Neural cell (in vitro differentiated cells): ENCODE data around the gene H2BW2. TPM values are rescaled to one million over a fixed set of nuclear protein-coding genes. Genes with fewer than 3 reads are reported as not detected.

Experiments
- H2AFZ ChIP-seq: fragments of 200-600, 300-800 bp; sonication (generic), shearing (Covaris generic); 2 replicates; pipeline ENCODE4 v1.6.0; 2014; ENCODE audit warnings: low read depth, mild to moderate bottlenecking, antibody characterized with exemption, low read length, moderate library complexity
- H3F3A ChIP-seq: fragments of 200-600 bp; shearing (Covaris generic); 2 replicates; pipeline ENCODE4 v1.6.1; 2016; ENCODE audit warnings: mild to moderate bottlenecking, moderate library complexity, mixed read lengths, antibody characterized with exemption, low read length; ENCODE audit not compliant: insufficient read depth, poor library complexity, severe bottlenecking
- H3K27ac ChIP-seq: fragments of 200-600, 300-800 bp; sonication (generic), shearing (Covaris generic); 2 replicates; pipeline ENCODE4 v1.5.1; 2014; ENCODE audit warnings: mild to moderate bottlenecking, low read length, moderate library complexity
- H3K27me3 ChIP-seq: fragments of 300-800, 200-600 bp; sonication (generic), shearing (Covaris generic); 2 replicates; pipeline ENCODE4 v1.6.0; 2014; ENCODE audit warnings: mild to moderate bottlenecking, low read depth, low read length, moderate library complexity; ENCODE audit not compliant: insufficient read depth
- H3K36me3 ChIP-seq: fragments of 300-800, 200-600 bp; sonication (generic), shearing (Covaris generic); 2 replicates; pipeline ENCODE4 v1.5.1; 2014; ENCODE audit warnings: mild to moderate bottlenecking, antibody characterized with exemption, low read length, moderate library complexity; ENCODE audit not compliant: insufficient read depth
- H3K4me2 ChIP-seq: fragments of 300-800, 200-600 bp; sonication (generic), shearing (Covaris generic); 2 replicates; pipeline ENCODE4 v1.6.0; 2014; ENCODE audit warnings: mild to moderate bottlenecking, low read length
- H3K4me3 ChIP-seq: fragments of 300-800, 200-600 bp; sonication (generic), shearing (Covaris generic); 2 replicates; pipeline ENCODE4 v1.5.1; 2014; ENCODE audit warnings: mild to moderate bottlenecking, low read length, moderate library complexity
- H3K79me2 ChIP-seq: fragments of 200-600 bp; shearing (Covaris generic); replicated peaks from 2 replicates; pipeline ENCODE4 v1.6.0; 2014; ENCODE audit warnings: mild to moderate bottlenecking, low read length, moderate library complexity; ENCODE audit not compliant: insufficient read depth
- H3K9ac ChIP-seq: fragments of 300-800, 200-600 bp; sonication (generic), shearing (Covaris generic); 2 replicates; pipeline ENCODE4 v1.6.1; 2016; ENCODE audit warnings: mild to moderate bottlenecking, low read length, mixed read lengths
- H3K9me2 ChIP-seq: fragments of 200-600 bp; shearing (Covaris generic); 2 replicates; pipeline ENCODE4 v1.6.1; 2016; ENCODE audit warnings: mild to moderate bottlenecking, low read length, mixed read lengths; ENCODE audit not compliant: insufficient read depth
- H3K9me3 ChIP-seq: fragments of 200-600, 300-800 bp; sonication (generic), shearing (Covaris generic); 2 replicates; pipeline ENCODE4 v1.6.1; 2016; ENCODE audit warnings: mild to moderate bottlenecking, mixed run types, low read length, moderate library complexity, mixed read lengths
- H4K20me1 ChIP-seq: fragments of 200-600 bp; shearing (Covaris generic); 2 replicates; pipeline ENCODE4 v1.6.1; 2016; ENCODE audit warnings: mild to moderate bottlenecking, mixed run types; ENCODE audit not compliant: insufficient read depth
- CTCF ChIP-seq: fragments of 450-650 bp; IDR thresholded peaks from 2 replicates; pipeline ENCODE4 v1.5.1; 2014; ENCODE audit warnings: antibody characterized with exemption, mild to moderate bottlenecking, moderate library complexity; ENCODE audit not compliant: poor library complexity, severe bottlenecking
- EP300 ChIP-seq: fragments of 450-650 bp; conservative IDR thresholded peaks from 2 replicates; pipeline ENCODE4 v1.6.1; 2014; ENCODE audit warnings: antibody characterized with exemption, mild to moderate bottlenecking, moderate library complexity; ENCODE audit not compliant: poor library complexity, severe bottlenecking
- EZH2 ChIP-seq: fragments of 200-600, 300-800 bp; shearing (Covaris generic), sonication (generic); IDR thresholded peaks from 2 replicates; pipeline ENCODE4 v1.6.1; 2014; ENCODE audit warnings: antibody characterized with exemption, low read length, borderline replicate concordance, mild to moderate bottlenecking; ENCODE audit not compliant: insufficient read depth, poor library complexity, severe bottlenecking
- MXI1 ChIP-seq: fragments of 450-650 bp; conservative IDR thresholded peaks from 2 replicates; pipeline ENCODE4 v1.6.1; 2014; ENCODE audit warnings: antibody characterized with exemption, mild to moderate bottlenecking; ENCODE audit not compliant: poor library complexity, severe bottlenecking
- POLR2AphosphoS5 ChIP-seq: IDR thresholded peaks from 2 replicates; pipeline ENCODE4 v1.6.1; 2012
- RAD21 ChIP-seq: fragments of 450-650 bp; conservative IDR thresholded peaks from 2 replicates; pipeline ENCODE4 v1.6.1; 2014; ENCODE audit warnings: antibody characterized with exemption, mild to moderate bottlenecking, moderate library complexity
- REST ChIP-seq: IDR thresholded peaks from 2 replicates; pipeline ENCODE4 v1.6.1; 2012; ENCODE audit warnings: borderline replicate concordance
- SMC3 ChIP-seq: fragments of 450-650 bp; conservative IDR thresholded peaks from 2 replicates; pipeline ENCODE4 v1.6.1; 2014; ENCODE audit warnings: antibody characterized with exemption, mild to moderate bottlenecking, moderate library complexity; ENCODE audit not compliant: poor library complexity
- TAF1 ChIP-seq: IDR thresholded peaks from 2 replicates; pipeline ENCODE4 v1.6.1; 2012; ENCODE audit warnings: low read depth
- polyA minus RNA-seq: library from RNA; depleted of rRNA, polyadenylated mRNA; stranded (reverse); fragments of >200 nt; gene quantifications from 2 replicates; pipeline ENCODE4 v1.2.3, GENCODE V29; 2014
- polyA plus RNA-seq: library from polyadenylated mRNA; depleted of rRNA; stranded (reverse); fragments of >200 nt; gene quantifications from 2 replicates; pipeline ENCODE4 v1.2.3, GENCODE V29; 2014

Gene H2BW2
- not detected in 2 replicates for polyA plus RNA-seq
- polyA minus RNA-seq: not detected in 2 replicates

GRCh38 chrX:104039689-104040505 is at the start of gene H2BW2:
Gene H2BW2, plus strand, starts transcription at chrX:104039956. Its CDS starts 39 bp downstream, at chrX:104039995.
- Histone ChIP-seq H3K9me3 (no peaks in the 10 kb centered on the region), H3K27ac (no peak within 1 kb of the TSS), H3K9me2 (no peaks in the 10 kb centered on the region), H3K27me3 (no peaks in the 10 kb centered on the region), H3F3A (no peaks in the 10 kb centered on the region), H3K36me3 (no peaks in the 10 kb centered on the region), H4K20me1 (no peaks in the 10 kb centered on the region), H3K4me2 (no peak within 1 kb of the TSS), H3K4me3 (no peak within 1 kb of the TSS), H2AFZ (no peak within 1 kb of the TSS), H3K79me2 (no peaks in the 10 kb centered on the region), H3K9ac (no peak within 1 kb of the TSS)
- TF ChIP-seq EP300: no peak
- TF ChIP-seq POLR2AphosphoS5: no peak

DNA sequence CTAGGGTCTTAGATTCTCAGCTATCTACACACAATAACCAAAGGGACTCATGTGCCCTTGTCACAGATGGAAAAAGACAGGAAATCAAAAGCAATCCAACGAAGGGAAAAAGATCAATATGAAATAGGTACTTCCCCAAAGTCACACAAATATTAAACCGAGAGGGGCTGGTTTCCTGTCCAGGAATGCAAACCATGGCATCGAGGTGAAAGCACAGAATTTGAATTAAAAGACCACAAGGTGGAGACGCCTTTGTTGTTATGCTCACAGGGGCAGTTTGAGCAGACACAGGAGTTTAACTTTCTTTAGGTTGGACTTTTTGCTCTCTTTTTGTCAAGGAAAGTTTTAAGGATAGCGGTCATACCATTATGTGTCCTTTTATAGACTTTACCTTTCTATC is 40.5 kb upstream of the H2BW2 start:
- Histone ChIP-seq H3K27ac (no peak overlapping the region), H2AFZ (no peak overlapping the region), H3K4me2 (no peak overlapping the region), H3K79me2 (no peaks in the 10 kb centered on the region), H3K27me3 (no peaks in the 10 kb centered on the region), H3K9me2 (no peaks in the 10 kb centered on the region), H3K36me3 (no peaks in the 10 kb centered on the region), H3K4me3 (no peak overlapping the region), H3F3A (no peaks in the 10 kb centered on the region), H4K20me1 (no peaks in the 10 kb centered on the region), H3K9me3 (no peaks in the 10 kb centered on the region), H3K9ac (no peak overlapping the region)
- no peak for TF ChIP-seq SMC3
- no peak for TF ChIP-seq TAF1
- no peak for TF ChIP-seq MXI1
- no peak for TF ChIP-seq POLR2AphosphoS5
- TF ChIP-seq CTCF: no peak
- TF ChIP-seq REST: no peak
- no peak for TF ChIP-seq EZH2
- TF ChIP-seq EP300: no peak
- no peak for TF ChIP-seq RAD21
